Effector memory CD8-positive, alpha-beta T cell (primary cell): ENCODE results near the gene CISD3.

Experiments used
- ATAC-seq: fragments of 150-1000 bp; cut with Tn5 transposase; replicated peaks from 2 replicates; pipeline ENCODE4 v1.10.0; 2021; ENCODE audit warnings: mild to moderate bottlenecking, moderate library complexity
- DNase-seq, 3 experiments: peaks; one replicate each; pipeline ENCODE4 v3.0.0; 2021
- H3K27ac Mint-ChIP-seq, 2 donors: one replicate each; pipeline ENCODE4 v1.8.0; 2022; ENCODE audit warnings: mild to moderate bottlenecking in 2 of 2, mixed read lengths in 2 of 2, moderate library complexity in 2 of 2
- H3K27me3 Mint-ChIP-seq, 2 donors: one replicate each; pipeline ENCODE4 v1.8.0; 2022; ENCODE audit warnings: mixed read lengths in 2 of 2
- H3K36me3 Mint-ChIP-seq: one replicate; pipeline ENCODE4 v1.8.0; 2022; ENCODE audit warnings: mild to moderate bottlenecking, moderate library complexity, mixed read lengths; ENCODE audit not compliant: insufficient read depth
- H3K4me1 Mint-ChIP-seq, 2 donors: one replicate each; pipeline ENCODE4 v1.8.0; 2022; ENCODE audit warnings: low read depth in 2 of 2, mixed read lengths in 2 of 2
- H3K4me3 Mint-ChIP-seq, 2 donors: one replicate each; pipeline ENCODE4 v1.8.0; 2022; ENCODE audit warnings: mild to moderate bottlenecking in 2 of 2, mixed read lengths in 2 of 2, moderate library complexity in 2 of 2
- H3K9me3 Mint-ChIP-seq, 2 donors: one replicate each; pipeline ENCODE4 v1.8.0; 2022; ENCODE audit warnings: mixed read lengths in 2 of 2

Gene CISD3

GRCh38 chr17:38727736-38728135 lies 2.4 kb upstream of the CISD3 start:
- H3K27ac Mint-ChIP-seq = peak overlapping the region; percentile 94 to 99
- peak; percentile 53 for ATAC-seq

GRCh38 chr17:38728290-38728831 lies 1.8 kb upstream of the CISD3 start:
- no peaks in the 10 kb centered on the region for H3K9me3 Mint-ChIP-seq
- H3K27me3 Mint-ChIP-seq = no peaks in the 10 kb centered on the region
- ATAC-seq = peak; percentile 62
- H3K4me1 Mint-ChIP-seq = peaks cover 68 to 73% of the 10 kb centered on the region in 2 donors
- peak; percentile 68 to 73 (median 73) for DNase-seq
- peak overlapping the region; percentile 82 to 88 for H3K4me3 Mint-ChIP-seq
- H3K27ac Mint-ChIP-seq = peak overlapping the region; percentile 94 to 99
- peaks cover 42% of the 10 kb centered on the region for H3K36me3 Mint-ChIP-seq

More at GRCh38 chr17:38727736-38728135, 2.4 kb upstream of the CISD3 start:
- peaks cover 68 to 73% of the 10 kb centered on the region in 2 donors for H3K4me1 Mint-ChIP-seq
- peaks cover 45% of the 10 kb centered on the region for H3K36me3 Mint-ChIP-seq
- DNase-seq = peak; percentile 57 to 62 (median 57)
- peak overlapping the region; percentile 82 to 88 for H3K4me3 Mint-ChIP-seq
- H3K9me3 Mint-ChIP-seq = no peaks in the 10 kb centered on the region
- H3K27me3 Mint-ChIP-seq = no peaks in the 10 kb centered on the region

- Mint-ChIP-seq H3K36me3 (peaks cover 37% of the 10 kb centered on the region), H3K9me3 (no peaks in the 10 kb centered on the region), H3K4me1 (peaks cover 70 to 75% of the 10 kb centered on the region in 2 donors), H3K4me3 (peak overlapping the region; percentile 82 to 88), H3K27me3 (no peaks in the 10 kb centered on the region), H3K27ac (peak overlapping the region; percentile 94 to 99)
- ATAC-seq (no peak), DNase-seq (no peak)
Measured at GRCh38 chr17:38729368-38729885, 714 bp upstream of the CISD3 start.

- Mint-ChIP-seq H3K27me3 (no peaks in the 10 kb centered on the region), H3K4me1 (peaks cover 68 to 72% of the 10 kb centered on the region in 2 donors), H3K36me3 (peaks cover 28% of the 10 kb centered on the region), H3K9me3 (no peaks in the 10 kb centered on the region), H3K27ac (peak overlapping the region; percentile 88 to 98), H3K4me3 (peak overlapping the region; percentile 99)
- ATAC-seq (no peak), DNase-seq (no peak)
Measured at GRCh38 chr17:38730526-38731379, 612 bp downstream of the CISD3 start.

GRCh38 chr17:38731526-38732294 lies 1.6 kb downstream of the CISD3 start:
- Mint-ChIP-seq H3K27me3 (no peaks in the 10 kb centered on the region), H3K4me1 (peaks cover 62 to 72% of the 10 kb centered on the region in 2 donors), H3K27ac (peak overlapping the region; percentile 66 to 98), H3K4me3 (peak overlapping the region; percentile 99), H3K36me3 (peaks cover 27% of the 10 kb centered on the region), H3K9me3 (no peaks in the 10 kb centered on the region)
- DNase-seq (no peak), ATAC-seq (no peak)

GRCh38 chr17:38732376-38733281 lies 2.5 kb downstream of the CISD3 start:
- Mint-ChIP-seq H3K36me3 (peaks cover 22% of the 10 kb centered on the region), H3K27ac (peak overlapping the region; percentile 66 to 98)

GRCh38 chr17:38733282-38733981 lies 3.3 kb downstream of the CISD3 start:
- DNase-seq = no peak
- Mint-ChIP-seq H3K4me1 (peaks cover 49 to 57% of the 10 kb centered on the region in 2 donors), H3K27me3 (peaks cover 0 to 3% of the 10 kb centered on the region in 2 donors), H3K4me3 (peak overlapping the region in 1 of 2 donors; percentile 41), H3K9me3 (no peaks in the 10 kb centered on the region), H3K36me3 (peaks cover 14% of the 10 kb centered on the region), H3K27ac (peak overlapping the region; percentile 66 to 98)
- no peak for ATAC-seq

More at GRCh38 chr17:38732376-38733281, 2.5 kb downstream of the CISD3 start:
- Mint-ChIP-seq H3K4me3 (peak overlapping the region; percentile 99), H3K4me1 (peaks cover 57 to 65% of the 10 kb centered on the region in 2 donors), H3K9me3 (no peaks in the 10 kb centered on the region), H3K27me3 (no peaks in the 10 kb centered on the region)
- ATAC-seq = no peak
- DNase-seq = no peak

- DNase-seq = no peak
- Mint-ChIP-seq H3K4me1 (peaks cover 41 to 48% of the 10 kb centered on the region in 2 donors), H3K27me3 (peaks cover 0 to 11% of the 10 kb centered on the region in 2 donors), H3K9me3 (no peaks in the 10 kb centered on the region), H3K27ac (peak overlapping the region; percentile 66 to 98), H3K4me3 (no peak overlapping the region), H3K36me3 (peaks cover 13% of the 10 kb centered on the region)
- no peak for ATAC-seq
Measured at GRCh38 chr17:38733982-38734973, 4.1 kb downstream of the CISD3 start.

GRCh38 chr17:38735161-38735997 lies 5.2 kb downstream of the CISD3 start:
- Mint-ChIP-seq H3K27ac (peak overlapping the region in 1 of 2 donors; percentile 62), H3K4me3 (no peak overlapping the region), H3K9me3 (no peaks in the 10 kb centered on the region), H3K27me3 (peaks cover 0 to 21% of the 10 kb centered on the region in 2 donors), H3K4me1 (peaks cover 38 to 44% of the 10 kb centered on the region in 2 donors), H3K36me3 (peaks cover 13% of the 10 kb centered on the region)
- ATAC-seq (peak; percentile 42), DNase-seq (peak; percentile 69 to 73 (median 72))

GRCh38 chr17:38738007-38738662 lies 8.0 kb downstream of the CISD3 start:
- ATAC-seq (no peak), DNase-seq (no peak)
- Mint-ChIP-seq H3K4me1 (peaks cover 15 to 19% of the 10 kb centered on the region in 2 donors), H3K27me3 (peaks cover 5 to 49% of the 10 kb centered on the region in 2 donors), H3K36me3 (peaks cover 11% of the 10 kb centered on the region), H3K4me3 (no peak overlapping the region), H3K9me3 (no peaks in the 10 kb centered on the region), H3K27ac (no peak overlapping the region)
